Omental fat pad (tissue), 4 donors: ENCODE results near the gene DSCAM. TPM values are rescaled to one million over a fixed set of nuclear protein-coding genes. Genes with fewer than 3 reads are reported as not detected.
"Not testable (repeated sequence)": the region's sequence is repeated elsewhere in the genome, so short reads cannot be mapped to it uniquely, and the experiment has no call there.

Experiments used
- ATAC-seq: fragments of 150-250 bp; one replicate; pipeline ENCODE4 v1.9.1; 2016; ENCODE audit warnings: mild to moderate bottlenecking, moderate library complexity; ENCODE audit not compliant: low FRiP score
- DNase-seq: peaks from one replicate; pipeline ENCODE4 v3.0.0-alpha.2; 2019; ENCODE audit warnings: low spot score
- total RNA-seq, 4 donors: library from RNA; depleted of rRNA; stranded (reverse); fragments of >200 nt; gene quantifications; one replicate each; pipeline ENCODE4 v1.1.0, GENCODE V29; 2016
- TF ChIP-seq, protein P1 (sequence below), 3 donors: fragments of 450-650 bp; IDR thresholded peaks; one replicate each; pipeline ENCODE4 v1.5.1; 2016 to 2017; ENCODE audit warnings: antibody characterized with exemption in 3 of 3, mild to moderate bottlenecking in 3 of 3, moderate library complexity in 2 of 3

Gene DSCAM
- total RNA-seq, 4 donors from 2014 or later = 0.16 TPM; not detected in 3

DNA sequence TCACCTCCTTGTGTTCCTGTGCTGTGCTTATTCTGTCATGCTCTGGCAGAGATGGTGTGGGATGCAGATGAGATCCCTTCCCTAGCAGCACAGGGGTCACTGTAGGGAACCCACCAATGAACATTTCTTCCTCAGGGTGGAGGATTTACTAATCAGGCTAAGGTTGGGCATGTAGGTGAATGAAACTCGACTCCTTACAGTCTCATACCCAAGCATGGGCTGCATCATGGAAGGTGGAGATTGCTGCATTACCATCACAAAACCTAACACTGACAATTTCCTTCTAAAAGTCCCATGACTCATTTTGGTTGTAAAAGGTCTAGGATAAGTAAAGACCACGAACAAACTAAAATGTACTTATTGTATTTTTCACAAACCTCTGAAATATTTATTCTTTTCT is 399.9 kb downstream of the DSCAM start:
- TF ChIP-seq, protein P1, sequence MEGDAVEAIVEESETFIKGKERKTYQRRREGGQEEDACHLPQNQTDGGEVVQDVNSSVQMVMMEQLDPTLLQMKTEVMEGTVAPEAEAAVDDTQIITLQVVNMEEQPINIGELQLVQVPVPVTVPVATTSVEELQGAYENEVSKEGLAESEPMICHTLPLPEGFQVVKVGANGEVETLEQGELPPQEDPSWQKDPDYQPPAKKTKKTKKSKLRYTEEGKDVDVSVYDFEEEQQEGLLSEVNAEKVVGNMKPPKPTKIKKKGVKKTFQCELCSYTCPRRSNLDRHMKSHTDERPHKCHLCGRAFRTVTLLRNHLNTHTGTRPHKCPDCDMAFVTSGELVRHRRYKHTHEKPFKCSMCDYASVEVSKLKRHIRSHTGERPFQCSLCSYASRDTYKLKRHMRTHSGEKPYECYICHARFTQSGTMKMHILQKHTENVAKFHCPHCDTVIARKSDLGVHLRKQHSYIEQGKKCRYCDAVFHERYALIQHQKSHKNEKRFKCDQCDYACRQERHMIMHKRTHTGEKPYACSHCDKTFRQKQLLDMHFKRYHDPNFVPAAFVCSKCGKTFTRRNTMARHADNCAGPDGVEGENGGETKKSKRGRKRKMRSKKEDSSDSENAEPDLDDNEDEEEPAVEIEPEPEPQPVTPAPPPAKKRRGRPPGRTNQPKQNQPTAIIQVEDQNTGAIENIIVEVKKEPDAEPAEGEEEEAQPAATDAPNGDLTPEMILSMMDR (IDR thresholded peaks at IDR 0.05) = no peak
- ATAC-seq = no peak
- no peak for DNase-seq

DNA sequence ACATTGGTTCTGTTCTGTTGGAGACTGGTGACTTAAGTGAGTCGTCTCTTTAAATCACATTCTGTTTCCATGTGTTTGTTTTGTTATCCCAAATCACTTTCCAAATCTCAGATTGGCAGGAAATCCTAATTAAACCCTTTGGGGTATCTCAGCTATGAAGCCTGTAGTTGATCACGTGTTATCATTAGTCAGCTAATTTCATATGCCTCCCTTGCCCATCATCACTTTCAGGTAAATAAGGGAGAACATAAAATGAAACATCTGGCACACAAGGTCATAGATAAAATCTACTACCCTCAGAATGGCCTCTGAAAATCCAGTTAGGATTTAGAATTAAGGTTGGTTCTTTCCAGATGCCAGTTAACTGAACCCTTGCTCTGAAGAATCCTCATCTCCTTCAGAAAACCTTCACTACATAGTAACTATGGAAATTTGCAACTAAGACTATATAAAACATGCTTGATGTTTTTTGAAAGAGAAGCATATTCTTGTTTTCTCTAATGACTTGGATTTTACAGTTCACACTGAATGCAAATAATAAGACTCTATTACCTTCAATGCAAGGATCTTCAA is 401.5 kb downstream of the DSCAM start:
- TF ChIP-seq, protein P1 (IDR thresholded peaks at IDR 0.05) = no peak
- ATAC-seq (no peak), DNase-seq (no peak)

DNA sequence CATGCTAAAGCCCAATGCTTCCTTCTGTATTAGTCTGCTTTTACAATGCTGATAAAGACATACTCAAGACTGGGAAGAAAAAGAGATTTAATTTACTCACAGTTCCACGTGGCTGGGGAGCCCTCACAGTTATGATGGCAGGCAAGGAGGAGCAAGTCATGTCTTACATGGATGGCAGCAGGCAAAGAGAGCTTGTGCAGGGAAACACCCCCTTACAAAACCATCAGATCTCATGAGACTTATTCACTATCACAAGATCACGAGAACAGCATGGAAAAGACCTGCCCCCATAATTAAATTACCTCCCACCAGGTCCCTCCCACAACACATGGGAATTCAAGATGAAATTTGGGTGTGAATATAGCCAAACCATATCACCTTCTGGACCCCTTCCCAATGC is 407.4 kb downstream of the DSCAM start:
- not testable (repeated sequence) for DNase-seq, ATAC-seq

DNA sequence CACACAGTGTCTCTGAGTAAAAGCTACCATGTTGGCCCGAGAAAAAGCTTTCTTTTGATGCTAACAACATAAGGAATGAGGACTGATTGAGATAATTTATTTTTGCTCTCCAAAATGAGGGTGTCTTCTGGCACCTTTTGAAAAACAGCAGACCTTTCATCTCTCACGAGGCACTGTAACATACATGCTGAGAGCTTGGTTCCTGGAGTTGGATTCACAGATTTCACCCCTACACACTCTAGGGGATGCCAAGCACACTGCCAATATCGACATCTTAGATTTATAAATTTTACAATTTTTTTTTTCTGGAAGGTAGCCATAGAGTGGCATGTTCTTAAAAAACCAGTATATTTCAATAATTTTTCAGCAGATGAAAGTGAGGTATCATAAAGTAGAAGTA is 408.3 kb downstream of the DSCAM start:
- DNase-seq (no peak), ATAC-seq (no peak)
- TF ChIP-seq, protein P1 (IDR thresholded peaks at IDR 0.05) = no peak

DNA sequence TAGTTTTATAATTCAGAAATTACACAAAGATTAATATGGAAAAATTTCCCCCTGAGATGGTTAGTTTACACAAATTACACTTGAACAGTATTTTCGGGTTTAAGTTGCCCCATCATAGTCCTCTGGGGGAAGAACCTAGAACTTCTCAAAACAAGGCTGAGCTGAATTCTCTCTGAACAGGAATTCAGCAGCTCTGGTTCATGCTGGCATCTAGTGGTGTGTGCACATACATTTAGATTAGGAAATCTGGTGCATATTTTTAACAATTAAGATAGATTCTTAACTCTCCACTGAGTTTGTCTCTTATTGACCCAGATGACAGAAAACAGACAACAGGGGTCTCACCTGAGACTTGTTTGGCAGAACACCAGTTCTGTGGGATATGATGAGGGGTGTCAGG is 410.7 kb downstream of the DSCAM start:
- no peak for ATAC-seq
- no peak for DNase-seq
- TF ChIP-seq, protein P1 (IDR thresholded peaks at IDR 0.05) = no peak

DNA sequence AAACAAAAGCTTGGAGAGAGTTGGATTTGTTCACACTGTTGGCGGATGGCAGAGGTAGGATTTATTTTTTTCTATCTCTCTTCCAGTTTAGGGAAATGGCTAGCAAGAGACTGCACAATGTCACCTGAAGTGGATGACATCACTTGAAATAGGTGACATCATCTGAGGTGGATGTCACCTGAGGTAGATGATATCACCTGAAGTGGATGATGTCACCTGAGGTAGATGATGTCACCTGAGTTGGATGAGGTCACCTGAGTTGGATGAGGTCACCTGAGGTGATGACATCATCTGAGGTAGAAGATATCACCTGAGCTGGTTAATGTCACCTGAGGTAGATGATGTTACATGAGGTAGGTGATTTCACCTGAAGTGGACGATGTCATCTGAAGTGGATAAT is 413.4 kb downstream of the DSCAM start:
- ATAC-seq (no peak), DNase-seq (no peak)
- TF ChIP-seq, protein P1 (IDR thresholded peaks at IDR 0.05) = no peak

DNA sequence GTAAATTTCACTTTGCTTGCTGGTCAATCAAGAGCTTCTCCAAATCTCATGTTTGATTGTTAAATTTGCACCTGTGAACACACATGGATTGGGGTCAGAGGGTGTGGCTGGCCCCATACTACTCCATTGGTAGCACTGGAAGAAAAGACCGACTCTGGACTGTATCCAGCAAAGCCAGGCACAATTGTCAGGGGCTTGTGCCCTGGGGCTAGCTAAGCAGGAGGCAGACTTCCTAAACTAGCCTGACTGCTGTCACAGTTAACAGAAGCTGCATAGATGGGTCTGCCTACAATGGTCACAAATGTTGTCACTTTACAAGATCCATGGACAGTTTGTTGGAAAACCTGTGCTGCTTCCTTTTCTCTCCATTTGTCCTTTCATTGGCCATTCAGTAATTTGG is 421.0 kb downstream of the DSCAM start:
- DNase-seq (no peak), ATAC-seq (no peak)
- TF ChIP-seq, protein P1 (IDR thresholded peaks at IDR 0.05) = no peak
